Kidney epithelial cell (primary cell): ENCODE measurements around the gene TCEAL6. TPM values are rescaled to one million over a fixed set of nuclear protein-coding genes. Genes with fewer than 3 reads are reported as not detected.

Source experiments
- DNase-seq: peaks from one replicate; pipeline ENCODE4 v3.0.0-alpha.2; 2010; ENCODE audit warnings: low read depth
- H3K27me3 ChIP-seq: 2 replicates; pipeline ENCODE4 v1.6.0; 2011; ENCODE audit warnings: low read length; ENCODE audit not compliant: control insufficient read depth, insufficient read depth
- H3K36me3 ChIP-seq: 2 replicates; pipeline ENCODE4 v1.5.1; 2011; ENCODE audit warnings: low read length; ENCODE audit not compliant: control insufficient read depth, insufficient read depth
- H3K4me3 ChIP-seq: 2 replicates; pipeline ENCODE4 v1.5.1; 2011; ENCODE audit warnings: low read depth, mild to moderate bottlenecking, control low read depth, low read length
- CTCF ChIP-seq: IDR thresholded peaks from 2 replicates; pipeline ENCODE4 v1.5.1; 2011; ENCODE audit warnings: mild to moderate bottlenecking, moderate library complexity, low read length, control low read depth, inconsistent platforms; ENCODE audit not compliant: insufficient read depth, poor library complexity, severe bottlenecking
- total RNA-seq: library from RNA; depleted of rRNA; stranded (reverse); fragments of >200 nt; gene quantifications from 2 replicates; pipeline ENCODE4 v1.2.3, GENCODE V29; 2015

Gene TCEAL6
- total RNA-seq, 1 donor from 2014 or later = not detected

GRCh38 chrX:102113367-102113766, 28.9 kb downstream of the TCEAL6 start:
- Histone ChIP-seq H3K4me3 (no peak overlapping the region), H3K27me3 (no peaks in the 10 kb centered on the region), H3K36me3 (no peaks in the 10 kb centered on the region)
- no peak for TF ChIP-seq CTCF
- no peak for DNase-seq

Other genes with a start within 250 kb of the TCEAL6 start
- gene ZMAT1, start 210.5 kb downstream of the TCEAL6 start, total RNA-seq = 2.4 and 2.8 TPM in 2 replicates
- gene TCEAL2, start 16.8 kb downstream of the TCEAL6 start, total RNA-seq = 3.8 and 5.5 TPM in 2 replicates
- 4.2 and 7.2 TPM in 2 replicates for gene BEX5, start 13.5 kb upstream of the TCEAL6 start, total RNA-seq
- gene TCP11X1, start 72.8 kb upstream of the TCEAL6 start, total RNA-seq = 0.34 TPM in 1 of 2 replicates, not detected in the other
- not detected in 2 replicates for gene NXF2, start 104.7 kb upstream of the TCEAL6 start, total RNA-seq